ENCODE data around the gene LETMD1. TPM values are rescaled to one million over a fixed set of nuclear protein-coding genes. Genes with fewer than 3 reads are reported as not detected.

LETMD1 gene
- total RNA-seq, 4 donors from 2014 or later = 19.1 to 55.3 (median 35.1) TPM

- DNase-seq = no peak
- no peak overlapping the region for H3K4me3 ChIP-seq
- intact Hi-C loops (cut with DNase I) = no loop called here
- no peaks in the 10 kb centered on the region for H3K27me3 ChIP-seq
- 78 to 95% methylated on average over 2 of the region's 2 CpGs for WGBS, 2 donors
- peaks cover 0 to 6% (median 0%) of the 10 kb centered on the region in 3 donors for H3K4me1 ChIP-seq
- H3K9me3 ChIP-seq = no peaks in the 10 kb centered on the region
- H3K27ac ChIP-seq = no peak overlapping the region
- H3K36me3 ChIP-seq = peaks cover 19 to 100% (median 41%) of the 10 kb centered on the region in 3 donors
- TF ChIP-seq CTCF (IDR thresholded peaks at IDR 0.05) (no peak), POLR2A (IDR thresholded peaks at IDR 0.05) (no peak)
Measured at GRCh38 chr12:51055060-51055459, 6.9 kb downstream of the LETMD1 start.

GRCh38 chr12:51056242-51056641 lies 8.1 kb downstream of the LETMD1 start:
- no peak for DNase-seq
- 52 to 58% methylated on average over 5 of the region's 5 CpGs for WGBS, 2 donors
- intact Hi-C loops (cut with DNase I) = no loop called here
- TF ChIP-seq POLR2A (IDR thresholded peaks at IDR 0.05) = no peak
- TF ChIP-seq CTCF (IDR thresholded peaks at IDR 0.05) = no peak
- peak overlapping the region in 1 of 4 donors; percentile 29 for H3K27ac ChIP-seq
- H3K4me1 ChIP-seq = no peaks in the 10 kb centered on the region
- no peaks in the 10 kb centered on the region for H3K27me3 ChIP-seq
- no peak overlapping the region for H3K4me3 ChIP-seq
- peaks cover 19 to 100% (median 41%) of the 10 kb centered on the region in 3 donors for H3K36me3 ChIP-seq
- H3K9me3 ChIP-seq = no peaks in the 10 kb centered on the region

GRCh38 chr12:51059086-51059485 lies 11.0 kb downstream of the LETMD1 start:
- Histone ChIP-seq H3K9me3 (no peaks in the 10 kb centered on the region), H3K4me1 (no peaks in the 10 kb centered on the region), H3K27me3 (no peaks in the 10 kb centered on the region), H3K4me3 (no peak overlapping the region), H3K36me3 (peaks cover 23 to 100% (median 44%) of the 10 kb centered on the region in 3 donors), H3K27ac (no peak overlapping the region)
- no peak for DNase-seq
- 78% methylated on average over 7 of the region's 7 CpGs for WGBS, 2 donors
- TF ChIP-seq CTCF (IDR thresholded peaks at IDR 0.05) (no peak), POLR2A (IDR thresholded peaks at IDR 0.05) (no peak)
- intact Hi-C loops (cut with DNase I) = no loop called here

GRCh38 chr12:51062631-51063397 lies 14.7 kb downstream of the LETMD1 start:
- Histone ChIP-seq H3K4me1 (no peaks in the 10 kb centered on the region), H3K9me3 (no peaks in the 10 kb centered on the region), H3K27ac (no peak overlapping the region), H3K27me3 (no peaks in the 10 kb centered on the region), H3K4me3 (no peak overlapping the region), H3K36me3 (peaks cover 26 to 100% (median 54%) of the 10 kb centered on the region in 3 donors)
- TF ChIP-seq POLR2A (IDR thresholded peaks at IDR 0.05) (no peak), CTCF (IDR thresholded peaks at IDR 0.05) (no peak)
- WGBS, 2 donors = 76 to 80% methylated on average over 9 of the region's 9 CpGs
- intact Hi-C loops (cut with DNase I) = no loop called here
- DNase-seq = no peak

GRCh38 chr12:51065530-51065929 lies 17.4 kb downstream of the LETMD1 start:
- 90 to 92% methylated on average over 5 of the region's 5 CpGs for WGBS, 2 donors
- peaks cover 19 to 100% (median 37%) of the 10 kb centered on the region in 3 donors for H3K36me3 ChIP-seq
- no peak overlapping the region for H3K27ac ChIP-seq
- no peak for TF ChIP-seq POLR2A (IDR thresholded peaks at IDR 0.05)
- no peak for TF ChIP-seq CTCF (IDR thresholded peaks at IDR 0.05)
- no peaks in the 10 kb centered on the region for H3K27me3 ChIP-seq
- H3K4me1 ChIP-seq = no peaks in the 10 kb centered on the region
- no peak overlapping the region for H3K4me3 ChIP-seq
- H3K9me3 ChIP-seq = no peaks in the 10 kb centered on the region
- intact Hi-C loops (cut with DNase I) = no loop called here
- DNase-seq = no peak
